ENCODE data around the gene TIMM17A. TPM values are rescaled to one million over a fixed set of nuclear protein-coding genes. Genes with fewer than 3 reads are reported as not detected.
"Not testable (repeated sequence)": the region's sequence is repeated elsewhere in the genome, so short reads cannot be mapped to it uniquely, and the experiment has no call there.

The TIMM17A gene
- total RNA-seq, 1 experiment from 2014 or later, result 39.8 TPM

DNA sequence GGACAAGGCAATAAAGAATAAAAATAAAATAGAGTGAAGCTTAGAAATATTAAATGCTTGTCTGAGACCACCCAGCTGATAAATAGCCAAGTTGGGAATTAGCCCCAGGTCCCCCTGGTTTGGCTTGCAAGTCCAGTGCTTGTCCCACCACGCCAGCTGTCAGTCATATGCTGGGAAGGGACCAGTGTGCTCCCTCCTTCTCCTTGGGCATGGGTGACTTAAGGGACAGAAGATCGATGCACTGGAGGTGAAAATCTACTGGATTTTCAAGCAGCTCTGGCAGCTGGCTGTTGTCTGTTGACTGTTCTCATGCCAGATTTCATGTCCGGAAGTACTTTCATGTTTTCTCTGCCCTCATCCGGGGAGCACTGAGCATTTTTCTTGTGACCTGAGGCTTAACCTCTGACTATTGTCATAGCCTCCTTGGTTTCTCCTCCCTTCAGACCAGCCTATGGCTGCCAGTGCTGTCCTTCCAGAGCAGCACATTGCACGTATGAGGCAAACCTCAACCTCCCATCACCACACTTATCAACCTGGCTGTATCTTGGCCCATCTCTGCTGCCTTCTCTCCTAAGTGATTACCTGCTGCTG, 21.4 kb upstream of the TIMM17A start:
- Histone ChIP-seq H3K27ac (ENCODE audit: low read length) (no peak overlapping the region), H3K9me3 (ENCODE audit: low read length) (no peaks in the 10 kb centered on the region), H3K4me2 (ENCODE audit: low read depth, low read length, poor library complexity, severe bottlenecking) (no peak overlapping the region), H3K9me2 (replicated peaks; ENCODE audit: insufficient read depth, low read length) (no peaks in the 10 kb centered on the region), H3K36me3 (ENCODE audit: insufficient read depth, low read length) (no peaks in the 10 kb centered on the region), H3K9ac (ENCODE audit: low read length) (no peak overlapping the region), H3K27me3 (ENCODE audit: low read length) (no peaks in the 10 kb centered on the region), H2AFZ (ENCODE audit: low read length) (no peak overlapping the region), H3K79me2 (ENCODE audit: low read length) (no peaks in the 10 kb centered on the region), H3K4me3 (ENCODE audit: low read length) (no peak overlapping the region), H4K20me1 (ENCODE audit: insufficient read depth, low read depth, low read length) (no peaks in the 10 kb centered on the region), H3K4me1 (ENCODE audit: low read length) (no peaks in the 10 kb centered on the region)
- no peak for DNase-seq

DNA sequence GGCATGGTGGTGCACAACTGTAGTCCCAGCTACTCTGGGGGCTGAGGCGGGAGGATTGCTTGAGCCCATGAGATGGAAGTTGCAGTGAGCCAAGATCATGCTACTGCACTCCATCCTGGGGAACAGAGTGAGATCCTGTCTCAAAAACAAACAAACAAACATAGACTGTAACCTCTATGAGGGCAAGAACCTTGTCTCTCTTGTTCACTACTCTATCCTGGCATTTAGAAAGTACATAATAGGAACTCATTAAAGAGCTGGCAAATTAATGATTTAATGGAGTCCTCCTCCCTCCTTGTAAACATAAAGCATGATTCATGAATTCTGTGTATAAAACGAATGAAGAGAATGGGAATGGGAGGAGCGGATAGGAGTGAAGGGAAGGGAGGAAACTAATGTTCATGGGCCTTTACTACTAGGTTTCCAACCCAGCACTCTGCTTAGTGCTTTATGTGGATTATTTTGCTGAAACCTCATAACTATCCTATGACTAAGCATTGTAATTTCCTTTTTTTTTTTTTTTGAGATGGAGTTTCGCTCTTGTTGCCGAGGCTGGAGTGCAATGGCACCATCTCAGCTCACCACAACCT, 17.6 kb upstream of the TIMM17A start:
- Histone ChIP-seq H3K4me1 (ENCODE audit: low read length) (0 out of 2 replicates have a peak, but pooled peaks cover 2% of the 10 kb centered on the region), H3K4me3 (ENCODE audit: low read length) (no peak overlapping the region), H3K9me3 (ENCODE audit: low read length) (no peaks in the 10 kb centered on the region), H3K4me2 (ENCODE audit: low read depth, low read length, poor library complexity, severe bottlenecking) (no peak overlapping the region), H2AFZ (ENCODE audit: low read length) (no peak overlapping the region), H3K9me2 (replicated peaks; ENCODE audit: insufficient read depth, low read length) (no peaks in the 10 kb centered on the region), H3K79me2 (ENCODE audit: low read length) (no peaks in the 10 kb centered on the region), H3K27me3 (ENCODE audit: low read length) (no peaks in the 10 kb centered on the region), H3K9ac (ENCODE audit: low read length) (no peak overlapping the region), H4K20me1 (ENCODE audit: insufficient read depth, low read depth, low read length) (no peaks in the 10 kb centered on the region), H3K36me3 (ENCODE audit: insufficient read depth, low read length) (no peaks in the 10 kb centered on the region), H3K27ac (ENCODE audit: low read length) (no peak overlapping the region)
- no peak for DNase-seq

DNA sequence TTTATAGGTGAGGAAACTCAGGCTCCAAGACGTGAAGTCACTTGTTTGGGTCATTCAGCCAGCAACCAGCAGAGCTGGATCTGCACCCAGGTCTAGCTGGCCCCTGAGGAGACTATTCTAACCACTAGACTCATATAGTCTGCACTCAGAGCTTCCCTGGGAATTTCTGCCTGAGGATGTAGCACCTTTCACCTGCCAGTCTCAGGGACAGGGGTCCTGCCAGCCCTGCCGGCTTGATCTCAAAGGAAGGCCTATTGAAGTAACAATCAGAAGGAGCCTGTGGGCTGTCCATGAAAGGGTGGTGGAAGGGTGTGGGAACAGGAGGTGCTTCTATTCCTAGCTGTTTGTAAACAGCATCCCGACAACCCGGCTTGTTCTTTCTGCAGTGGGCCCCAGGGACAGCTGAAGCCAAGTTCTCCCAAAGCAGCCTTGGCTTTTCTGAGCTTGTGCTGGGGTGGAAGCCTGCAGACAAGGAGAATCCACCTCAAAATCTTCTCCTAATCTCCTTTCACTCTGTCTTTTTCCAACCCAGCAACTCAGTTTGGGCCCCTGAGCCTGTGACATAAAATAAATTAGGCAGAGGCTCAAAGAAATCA, 16.8 kb upstream of the TIMM17A start:
- Histone ChIP-seq H3K4me1 (ENCODE audit: low read length) (0 out of 2 replicates have a peak, but pooled peaks cover 2% of the 10 kb centered on the region), H3K9me2 (replicated peaks; ENCODE audit: insufficient read depth, low read length) (no peaks in the 10 kb centered on the region), H3K9me3 (ENCODE audit: low read length) (no peaks in the 10 kb centered on the region), H3K36me3 (ENCODE audit: insufficient read depth, low read length) (no peaks in the 10 kb centered on the region), H3K4me3 (ENCODE audit: low read length) (no peak overlapping the region), H3K27me3 (ENCODE audit: low read length) (no peaks in the 10 kb centered on the region), H3K4me2 (ENCODE audit: low read depth, low read length, poor library complexity, severe bottlenecking) (no peak overlapping the region), H4K20me1 (ENCODE audit: insufficient read depth, low read depth, low read length) (no peaks in the 10 kb centered on the region), H3K27ac (ENCODE audit: low read length) (no peak overlapping the region), H2AFZ (ENCODE audit: low read length) (no peak overlapping the region), H3K79me2 (ENCODE audit: low read length) (no peaks in the 10 kb centered on the region), H3K9ac (ENCODE audit: low read length) (no peak overlapping the region)
- no peak for DNase-seq

DNA sequence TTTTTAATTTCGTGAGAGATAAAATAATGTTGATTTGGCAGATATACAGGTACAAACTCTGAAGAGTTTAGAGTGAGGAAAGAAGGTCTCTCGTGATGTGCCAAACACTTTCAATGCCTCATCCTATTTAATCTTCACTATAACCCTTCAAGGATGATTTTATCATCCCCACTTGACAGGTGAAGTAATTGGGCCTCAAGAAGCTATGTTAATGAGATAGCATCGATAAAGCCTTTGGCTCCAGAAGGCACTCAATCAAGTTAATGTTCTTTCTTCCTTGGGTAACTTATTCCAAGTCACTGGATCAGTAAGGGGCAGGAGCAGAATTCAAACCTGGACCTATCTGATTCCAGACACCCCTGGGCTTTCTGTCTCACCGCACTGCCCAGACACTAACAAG, 16.2 kb upstream of the TIMM17A start:
- Histone ChIP-seq H3K27me3 (ENCODE audit: low read length) (no peaks in the 10 kb centered on the region), H3K4me1 (ENCODE audit: low read length) (0 out of 2 replicates have a peak, but pooled peaks cover 2% of the 10 kb centered on the region), H3K9ac (ENCODE audit: low read length) (no peak overlapping the region), H2AFZ (ENCODE audit: low read length) (no peak overlapping the region), H3K79me2 (ENCODE audit: low read length) (no peaks in the 10 kb centered on the region), H3K4me2 (ENCODE audit: low read depth, low read length, poor library complexity, severe bottlenecking) (no peak overlapping the region), H3K27ac (ENCODE audit: low read length) (no peak overlapping the region), H3K36me3 (ENCODE audit: insufficient read depth, low read length) (no peaks in the 10 kb centered on the region), H4K20me1 (ENCODE audit: insufficient read depth, low read depth, low read length) (no peaks in the 10 kb centered on the region), H3K9me3 (ENCODE audit: low read length) (no peaks in the 10 kb centered on the region), H3K9me2 (replicated peaks; ENCODE audit: insufficient read depth, low read length) (no peaks in the 10 kb centered on the region), H3K4me3 (ENCODE audit: low read length) (no peak overlapping the region)
- DNase-seq, result no peak

DNA sequence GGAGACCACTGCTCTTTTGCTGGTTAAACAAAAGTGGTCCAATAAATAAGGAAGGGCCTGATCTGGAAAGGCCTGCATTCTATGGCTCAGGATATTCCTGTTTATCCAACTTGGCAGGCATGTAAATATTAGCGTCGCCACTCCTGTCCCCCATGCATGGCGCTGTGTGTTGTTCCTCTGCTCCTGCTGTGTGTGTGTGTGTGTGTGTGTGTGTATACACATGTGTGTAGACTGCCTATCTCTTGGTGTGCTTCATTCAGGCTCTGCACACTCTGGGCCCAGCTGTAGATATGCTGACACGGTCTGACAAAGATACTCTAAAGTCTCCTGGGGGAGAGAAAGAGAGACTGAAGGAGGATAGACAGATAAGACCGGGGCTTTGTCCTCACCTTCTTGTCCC, 15.7 kb upstream of the TIMM17A start:
- H2AFZ ChIP-seq (ENCODE audit: low read length), result no peak overlapping the region

DNA sequence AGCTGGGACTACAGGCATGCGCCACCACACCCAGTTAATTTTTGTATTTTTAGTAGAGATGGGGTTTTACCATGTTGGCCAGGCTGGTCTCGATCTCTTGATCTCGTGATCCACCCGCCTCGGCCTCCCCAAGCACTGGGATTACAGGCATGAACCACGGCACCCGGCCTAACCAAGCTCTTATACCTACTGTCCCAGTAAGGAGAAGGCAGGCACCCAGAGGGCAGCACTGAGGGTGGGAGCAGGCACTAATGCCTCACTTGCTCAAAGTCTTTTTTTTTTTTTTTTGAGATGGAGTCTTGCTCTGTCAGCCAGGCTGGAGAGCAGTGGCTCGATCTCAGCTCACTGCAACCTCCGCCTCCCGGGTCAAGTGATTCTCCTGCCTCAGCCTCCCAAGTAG, 15.0 kb upstream of the TIMM17A start:
- H2AFZ ChIP-seq (ENCODE audit: low read length); H3K79me2 ChIP-seq (ENCODE audit: low read length); H3K27ac ChIP-seq (ENCODE audit: low read length); H3K36me3 ChIP-seq (ENCODE audit: insufficient read depth, low read length); H3K4me2 ChIP-seq (ENCODE audit: low read depth, low read length, poor library complexity, severe bottlenecking); H3K4me1 ChIP-seq (ENCODE audit: low read length); DNase-seq; H3K27me3 ChIP-seq (ENCODE audit: low read length); H3K4me3 ChIP-seq (ENCODE audit: low read length); H3K9me2 ChIP-seq (replicated peaks; ENCODE audit: insufficient read depth, low read length); H4K20me1 ChIP-seq (ENCODE audit: insufficient read depth, low read depth, low read length); H3K9me3 ChIP-seq (ENCODE audit: low read length); H3K9ac ChIP-seq (ENCODE audit: low read length): not testable (repeated sequence)

More for the DNA sequence above, 15.7 kb upstream of the TIMM17A start:
- H3K27ac ChIP-seq (ENCODE audit: low read length), result no peak overlapping the region
- H4K20me1 ChIP-seq (ENCODE audit: insufficient read depth, low read depth, low read length), result no peaks in the 10 kb centered on the region
- no peaks in the 10 kb centered on the region for H3K27me3 ChIP-seq (ENCODE audit: low read length)
- no peak for DNase-seq
- H3K36me3 ChIP-seq (ENCODE audit: insufficient read depth, low read length), result no peaks in the 10 kb centered on the region
- H3K9ac ChIP-seq (ENCODE audit: low read length), result no peak overlapping the region
- H3K9me2 ChIP-seq (replicated peaks; ENCODE audit: insufficient read depth, low read length), result no peaks in the 10 kb centered on the region
- H3K9me3 ChIP-seq (ENCODE audit: low read length), result no peaks in the 10 kb centered on the region
- H3K4me2 ChIP-seq (ENCODE audit: low read depth, low read length, poor library complexity, severe bottlenecking), result no peak overlapping the region
- H3K4me1 ChIP-seq (ENCODE audit: low read length), result 0 out of 2 replicates have a peak, but pooled peaks cover 2% of the 10 kb centered on the region
- H3K79me2 ChIP-seq (ENCODE audit: low read length), result no peaks in the 10 kb centered on the region
- H3K4me3 ChIP-seq (ENCODE audit: low read length), result no peak overlapping the region

DNA sequence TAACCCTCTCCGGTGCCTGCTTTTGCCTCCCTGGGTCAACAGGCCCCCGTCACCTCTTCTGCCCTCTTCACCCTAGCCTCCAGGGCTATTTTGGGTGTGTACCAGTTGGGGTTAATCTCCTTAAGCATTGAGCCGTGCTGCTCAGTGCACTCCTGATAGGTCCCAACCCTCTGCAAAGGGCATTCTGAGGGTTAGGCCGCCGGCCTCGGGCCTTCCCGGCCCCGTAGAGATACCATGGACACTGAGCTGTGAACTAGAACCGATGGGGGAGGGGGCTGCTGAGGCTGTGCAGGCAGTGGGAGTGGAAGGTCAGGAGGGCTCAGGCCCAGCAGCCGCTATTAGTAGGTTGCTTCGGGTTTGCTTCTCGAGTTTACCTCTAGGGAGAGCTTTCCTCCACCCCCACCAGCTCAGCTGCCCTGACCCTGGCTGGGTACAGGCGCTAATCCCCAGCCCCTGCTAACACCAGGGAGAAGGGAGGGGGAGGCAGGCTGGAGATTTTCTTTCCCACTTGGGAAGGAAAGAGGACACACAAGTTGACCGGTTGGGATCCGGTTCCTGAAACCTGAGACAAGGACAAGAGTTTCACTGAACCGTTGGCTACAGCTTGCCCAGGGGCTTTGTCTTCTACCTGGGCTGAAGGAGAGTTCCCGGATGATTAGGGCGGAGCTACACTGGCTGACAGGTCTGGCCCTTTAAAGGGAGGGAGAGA, 13.7 kb upstream of the TIMM17A start:
- Histone ChIP-seq H3K27me3 (ENCODE audit: low read length) (no peaks in the 10 kb centered on the region), H3K27ac (ENCODE audit: low read length) (no peak overlapping the region), H3K4me1 (ENCODE audit: low read length) (0 out of 2 replicates have a peak, but pooled peaks cover 2% of the 10 kb centered on the region), H2AFZ (ENCODE audit: low read length) (no peak overlapping the region), H3K9ac (ENCODE audit: low read length) (no peak overlapping the region), H3K9me3 (ENCODE audit: low read length) (no peaks in the 10 kb centered on the region), H3K4me3 (ENCODE audit: low read length) (no peak overlapping the region), H3K9me2 (replicated peaks; ENCODE audit: insufficient read depth, low read length) (no peaks in the 10 kb centered on the region), H3K4me2 (ENCODE audit: low read depth, low read length, poor library complexity, severe bottlenecking) (no peak overlapping the region), H4K20me1 (ENCODE audit: insufficient read depth, low read depth, low read length) (no peaks in the 10 kb centered on the region), H3K36me3 (ENCODE audit: insufficient read depth, low read length) (no peaks in the 10 kb centered on the region), H3K79me2 (ENCODE audit: low read length) (no peaks in the 10 kb centered on the region)
- DNase-seq, result no peak

DNA sequence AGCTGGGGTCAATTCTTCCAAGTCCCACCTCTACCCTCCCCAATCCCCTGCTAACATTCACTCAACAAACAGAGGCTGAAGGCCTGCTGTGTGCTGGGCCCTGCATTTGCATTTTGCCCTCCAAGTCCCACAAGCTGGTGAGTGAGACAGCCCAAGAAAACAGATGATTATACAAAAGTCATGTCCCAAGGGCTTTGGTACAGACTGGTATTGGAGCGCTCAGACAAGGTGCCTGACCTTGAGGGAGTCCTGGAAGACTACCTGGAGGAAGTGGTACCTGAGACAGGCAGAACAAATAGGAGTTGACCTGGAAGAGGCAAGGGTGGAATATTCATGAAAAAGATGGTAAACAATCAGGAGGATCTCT, 13.2 kb upstream of the TIMM17A start:
- Histone ChIP-seq H3K79me2 (ENCODE audit: low read length) (no peaks in the 10 kb centered on the region), H3K4me1 (ENCODE audit: low read length) (0 out of 2 replicates have a peak, but pooled peaks cover 2% of the 10 kb centered on the region), H3K27me3 (ENCODE audit: low read length) (no peaks in the 10 kb centered on the region), H3K9ac (ENCODE audit: low read length) (no peak overlapping the region), H3K27ac (ENCODE audit: low read length) (no peak overlapping the region), H3K9me2 (replicated peaks; ENCODE audit: insufficient read depth, low read length) (no peaks in the 10 kb centered on the region), H2AFZ (ENCODE audit: low read length) (no peak overlapping the region), H4K20me1 (ENCODE audit: insufficient read depth, low read depth, low read length) (no peaks in the 10 kb centered on the region), H3K4me2 (ENCODE audit: low read depth, low read length, poor library complexity, severe bottlenecking) (no peak overlapping the region), H3K36me3 (ENCODE audit: insufficient read depth, low read length) (no peaks in the 10 kb centered on the region), H3K4me3 (ENCODE audit: low read length) (no peak overlapping the region), H3K9me3 (ENCODE audit: low read length) (no peaks in the 10 kb centered on the region)
- DNase-seq, result no peak

Measured in Karpas-422 (cell line).